Measurements from ENCODE around the gene ANO4.

DNA sequence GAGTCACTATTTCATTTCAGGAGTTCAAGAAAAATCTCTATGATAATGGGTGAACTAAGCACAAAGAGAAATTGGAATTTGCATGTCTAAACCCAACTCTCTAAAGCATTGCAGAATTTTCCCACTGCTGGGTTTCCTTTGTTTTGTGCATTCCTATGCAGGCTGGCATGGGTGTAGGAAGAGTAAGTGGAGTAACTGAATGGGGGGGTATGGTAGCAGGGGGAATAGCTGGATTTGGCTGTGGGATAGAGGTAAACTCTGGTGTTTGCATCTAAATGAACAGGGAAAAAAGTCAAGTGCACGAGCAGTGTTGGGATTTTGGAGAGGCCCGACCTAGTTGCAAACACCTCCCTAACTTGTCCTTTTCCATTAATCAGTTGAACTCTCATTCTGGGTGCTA is 159.1 kb downstream of the ANO4 start:
- TF ChIP-seq, protein P1, sequence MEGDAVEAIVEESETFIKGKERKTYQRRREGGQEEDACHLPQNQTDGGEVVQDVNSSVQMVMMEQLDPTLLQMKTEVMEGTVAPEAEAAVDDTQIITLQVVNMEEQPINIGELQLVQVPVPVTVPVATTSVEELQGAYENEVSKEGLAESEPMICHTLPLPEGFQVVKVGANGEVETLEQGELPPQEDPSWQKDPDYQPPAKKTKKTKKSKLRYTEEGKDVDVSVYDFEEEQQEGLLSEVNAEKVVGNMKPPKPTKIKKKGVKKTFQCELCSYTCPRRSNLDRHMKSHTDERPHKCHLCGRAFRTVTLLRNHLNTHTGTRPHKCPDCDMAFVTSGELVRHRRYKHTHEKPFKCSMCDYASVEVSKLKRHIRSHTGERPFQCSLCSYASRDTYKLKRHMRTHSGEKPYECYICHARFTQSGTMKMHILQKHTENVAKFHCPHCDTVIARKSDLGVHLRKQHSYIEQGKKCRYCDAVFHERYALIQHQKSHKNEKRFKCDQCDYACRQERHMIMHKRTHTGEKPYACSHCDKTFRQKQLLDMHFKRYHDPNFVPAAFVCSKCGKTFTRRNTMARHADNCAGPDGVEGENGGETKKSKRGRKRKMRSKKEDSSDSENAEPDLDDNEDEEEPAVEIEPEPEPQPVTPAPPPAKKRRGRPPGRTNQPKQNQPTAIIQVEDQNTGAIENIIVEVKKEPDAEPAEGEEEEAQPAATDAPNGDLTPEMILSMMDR (IDR thresholded peaks at IDR 0.05): no peak
- TF ChIP-seq POLR2A (IDR thresholded peaks at IDR 0.05): no peak
- TF ChIP-seq POLR2AphosphoS5 (IDR thresholded peaks at IDR 0.05): no peak
